Femur (tissue), 1 donor: ENCODE results near the gene CARD10.

Experiments
- DNase-seq: peaks from one replicate; pipeline ENCODE4 v3.0.0-alpha.2; 2017

CARD10 gene

GRCh38 chr22:37502342-37503182, 16.7 kb downstream of the CARD10 start:
- DNase-seq: no peak

GRCh38 chr22:37501610-37502341, 17.4 kb downstream of the CARD10 start:
- DNase-seq: peak; percentile 78

GRCh38 chr22:37500745-37501609, 18.2 kb downstream of the CARD10 start:
- DNase-seq: no peak

DNA sequence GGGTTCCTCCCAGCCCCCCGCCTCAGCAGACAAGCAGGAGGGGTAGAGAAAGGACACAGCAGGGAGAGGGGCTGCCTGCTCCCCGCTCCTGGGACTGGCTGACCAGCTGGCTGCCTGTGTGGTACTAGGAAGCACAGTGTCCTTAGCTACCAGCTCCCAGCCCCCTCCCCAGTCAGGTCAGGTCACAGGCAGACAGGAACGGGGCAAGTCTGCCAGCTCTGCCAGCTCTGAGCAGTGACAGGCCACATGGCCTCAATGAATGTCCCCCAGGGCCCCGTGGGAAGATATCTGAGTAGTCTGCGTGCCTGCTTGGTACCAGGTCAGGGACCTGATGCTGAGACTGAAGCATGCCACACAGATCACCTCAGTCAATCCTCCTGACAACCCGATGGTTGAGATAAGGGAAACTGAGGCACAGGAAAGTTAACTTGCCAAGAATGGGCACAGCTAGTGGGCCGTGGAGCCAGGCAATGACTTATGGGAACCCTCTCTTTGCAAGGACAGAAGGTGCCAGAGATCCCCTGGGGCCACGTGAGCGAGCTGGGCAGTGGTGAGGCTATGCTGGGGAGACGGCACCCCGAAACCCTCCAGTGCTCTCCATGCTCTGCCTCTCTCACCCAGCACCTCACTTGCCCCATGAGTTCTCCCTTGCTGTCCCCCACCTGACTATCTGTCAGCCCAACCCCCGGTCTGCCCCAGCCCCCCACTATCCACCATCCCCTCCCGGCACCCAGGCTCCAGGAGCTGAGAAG, 19.2 kb downstream of the CARD10 start:
- DNase-seq: no peak

GRCh38 chr22:37499027-37499707, 20.0 kb downstream of the CARD10 start:
- no peak for DNase-seq

DNA sequence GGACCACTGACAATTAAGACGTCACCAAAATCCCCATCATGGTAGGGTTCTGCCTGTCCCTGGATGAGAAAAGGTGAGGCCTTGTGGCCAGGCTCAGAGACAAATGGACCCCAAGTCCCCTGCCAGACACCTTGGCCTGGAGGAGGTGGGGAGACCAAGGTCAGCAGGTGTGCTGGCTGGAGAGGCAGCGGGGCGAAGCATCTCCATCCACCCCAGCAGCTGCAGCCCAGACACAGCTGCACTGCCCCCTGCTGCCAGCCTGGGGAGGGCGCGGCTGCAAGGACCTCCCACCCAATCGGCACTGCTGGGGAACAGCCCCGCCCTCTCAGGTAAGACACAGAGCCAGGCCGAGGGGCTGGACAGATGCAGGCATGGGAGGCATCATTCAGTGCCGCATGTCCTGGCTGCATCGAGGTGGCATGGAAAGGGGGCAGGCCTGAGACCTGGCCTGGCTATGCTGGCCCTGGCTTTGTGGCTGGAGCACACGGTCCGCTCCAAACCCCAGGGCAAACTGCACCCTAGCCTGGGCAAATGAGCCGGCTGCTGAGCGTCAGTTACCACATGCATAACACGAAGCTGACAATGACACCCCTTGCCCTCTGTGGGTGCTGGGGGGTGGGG, 20.8 kb downstream of the CARD10 start:
- DNase-seq: no peak

DNA sequence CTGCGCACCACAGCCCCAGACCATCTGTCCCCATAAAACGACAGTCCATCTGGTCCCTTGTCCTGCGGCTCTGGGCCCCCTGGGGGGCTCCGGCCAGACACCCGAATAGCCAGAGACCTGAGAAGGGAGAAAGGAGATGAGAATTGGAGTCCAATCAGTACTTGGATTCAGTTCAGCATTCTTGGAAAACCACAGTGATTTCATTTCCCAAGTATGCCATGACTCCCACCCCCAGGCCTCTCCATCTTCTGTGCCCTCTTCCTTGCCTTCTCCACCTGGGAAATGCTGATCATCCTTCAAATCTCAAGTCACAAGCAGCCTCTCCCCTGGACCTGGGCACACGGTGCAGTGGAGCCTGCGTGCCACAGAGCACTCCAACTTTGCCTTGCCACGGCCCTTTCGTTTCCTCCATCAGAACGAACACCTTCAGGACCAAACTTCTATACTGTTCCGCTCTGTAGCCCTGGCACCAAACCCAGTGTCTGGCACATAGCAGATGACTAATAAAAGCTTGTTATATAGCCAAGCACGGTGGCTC, 22.1 kb downstream of the CARD10 start:
- DNase-seq: no peak

GRCh38 chr22:37496651-37497050, 22.6 kb downstream of the CARD10 start:
- no peak for DNase-seq

DNA sequence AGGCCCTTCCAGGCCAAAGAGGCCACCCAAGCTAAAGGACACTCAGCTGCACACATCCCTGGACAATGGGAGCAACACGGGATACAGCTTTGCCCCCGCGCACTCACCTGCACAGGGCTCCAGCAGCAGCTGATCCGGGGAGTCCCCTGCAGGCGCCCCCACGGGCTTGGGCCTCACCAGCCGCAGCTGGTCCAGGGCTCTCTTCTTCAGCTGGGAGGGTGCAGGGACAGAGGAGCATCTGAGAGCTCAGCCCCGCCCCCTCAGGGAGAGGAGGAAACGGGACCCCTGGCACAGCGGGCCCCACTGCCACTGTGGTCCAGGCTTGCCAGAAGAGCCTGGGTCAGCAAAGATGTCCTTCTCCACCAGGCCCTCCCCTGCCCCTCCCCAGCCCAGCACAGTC, 25.2 kb downstream of the CARD10 start:
- no peak for DNase-seq

DNA sequence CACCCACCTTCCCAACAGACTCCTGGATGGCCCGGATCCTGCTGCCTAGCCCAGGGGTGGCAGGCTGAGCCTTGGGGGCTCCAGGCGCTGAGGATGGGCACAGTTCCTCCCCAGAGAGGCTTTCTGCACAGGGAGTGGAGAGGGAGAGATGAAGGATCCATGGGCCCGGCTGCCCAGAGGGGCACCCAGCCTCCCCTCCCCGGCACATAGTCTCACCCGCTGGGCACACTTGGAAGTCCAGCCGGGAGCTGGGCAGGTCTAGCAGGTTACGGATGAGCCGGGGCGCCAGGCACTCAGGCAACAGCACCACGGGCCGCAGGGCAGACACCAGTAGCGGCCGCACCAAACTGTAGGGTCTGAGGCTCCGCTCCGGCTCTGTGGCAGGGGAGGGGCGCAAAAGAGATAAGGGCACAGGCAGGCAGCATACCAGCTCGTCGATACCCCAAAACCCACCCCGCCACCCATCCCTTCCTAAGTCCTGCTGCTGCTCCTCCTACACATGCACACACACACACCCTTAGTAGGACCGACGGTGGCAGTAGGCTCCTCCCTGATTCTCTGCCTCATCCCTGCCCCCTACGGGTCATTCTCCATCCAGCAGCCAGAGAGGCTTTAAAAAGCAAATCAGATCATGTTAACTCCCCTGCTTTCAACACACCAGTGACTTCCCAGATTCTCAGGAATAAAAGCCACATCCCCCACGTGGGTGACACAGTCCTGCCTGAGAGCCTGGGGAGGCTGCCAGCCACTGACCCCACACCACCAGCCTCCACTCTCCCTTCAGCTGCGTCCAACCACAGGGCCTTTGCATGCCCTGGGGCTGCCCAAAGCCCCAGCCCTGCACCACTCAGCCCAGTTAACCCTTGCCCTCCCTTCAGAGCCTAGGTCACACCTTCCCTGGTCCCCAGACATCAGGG, 26.5 kb downstream of the CARD10 start:
- DNase-seq: no peak

DNA sequence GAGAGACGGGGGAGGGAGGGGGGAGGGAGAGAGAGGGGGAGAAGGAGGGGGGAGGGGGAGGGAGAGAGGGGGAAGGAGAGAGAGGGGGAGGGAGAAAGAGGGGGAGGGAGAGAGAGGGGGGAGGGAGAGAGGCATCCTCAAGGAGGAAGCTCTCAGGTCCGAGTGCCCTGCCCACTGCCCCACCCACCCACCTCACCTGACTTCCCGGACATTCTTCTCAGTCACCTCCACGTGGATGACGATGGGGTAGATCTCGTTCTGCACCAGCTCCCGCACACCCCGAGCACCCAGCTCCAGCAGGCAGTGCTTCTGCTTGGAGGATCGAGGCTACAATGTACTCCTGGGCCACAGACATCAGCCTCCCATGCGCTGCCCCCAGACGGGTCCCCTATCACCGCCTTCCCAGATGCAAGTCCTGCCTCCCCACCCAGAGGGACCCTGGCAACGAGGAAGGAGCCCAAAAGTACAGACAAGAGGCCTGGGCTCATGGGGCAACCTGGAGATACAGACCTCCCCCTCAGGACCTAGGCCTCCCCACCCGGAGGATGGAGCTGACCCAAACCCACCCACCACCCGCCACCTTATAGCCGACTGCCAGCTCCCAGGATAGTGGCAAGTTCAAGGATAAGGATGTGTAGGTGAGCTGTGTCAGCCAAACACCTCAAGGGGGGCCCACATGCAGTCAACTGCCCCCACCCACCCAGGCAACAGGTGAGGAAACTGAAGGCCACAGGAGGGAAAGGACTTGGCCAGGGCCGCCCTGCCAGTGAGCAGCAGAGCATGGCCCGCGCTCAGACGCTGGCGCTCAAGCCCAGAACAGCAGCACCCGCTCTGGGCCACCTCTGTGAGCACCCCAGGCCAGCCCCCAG, 27.4 kb downstream of the CARD10 start:
- no peak for DNase-seq

DNA sequence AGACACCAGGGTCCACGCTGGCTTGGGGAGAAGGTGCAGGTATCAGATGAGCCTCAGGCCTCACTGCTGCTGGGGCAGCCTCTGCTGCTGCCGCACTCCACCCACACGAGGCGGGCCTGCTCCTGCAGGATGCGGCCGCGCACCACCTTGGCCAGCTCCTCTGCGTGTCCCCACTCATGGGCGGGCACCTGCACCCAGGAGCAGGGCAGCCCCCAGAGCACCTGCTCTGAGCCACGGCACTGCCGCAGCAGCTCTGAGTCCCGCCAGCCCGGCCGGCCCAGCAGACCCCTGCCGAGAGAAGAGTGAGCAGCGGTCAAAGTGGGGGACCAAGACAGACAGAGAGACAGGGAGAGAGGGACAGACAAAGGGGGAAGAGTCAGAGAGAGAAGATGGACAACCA, 28.1 kb downstream of the CARD10 start:
- no peak for DNase-seq

DNA sequence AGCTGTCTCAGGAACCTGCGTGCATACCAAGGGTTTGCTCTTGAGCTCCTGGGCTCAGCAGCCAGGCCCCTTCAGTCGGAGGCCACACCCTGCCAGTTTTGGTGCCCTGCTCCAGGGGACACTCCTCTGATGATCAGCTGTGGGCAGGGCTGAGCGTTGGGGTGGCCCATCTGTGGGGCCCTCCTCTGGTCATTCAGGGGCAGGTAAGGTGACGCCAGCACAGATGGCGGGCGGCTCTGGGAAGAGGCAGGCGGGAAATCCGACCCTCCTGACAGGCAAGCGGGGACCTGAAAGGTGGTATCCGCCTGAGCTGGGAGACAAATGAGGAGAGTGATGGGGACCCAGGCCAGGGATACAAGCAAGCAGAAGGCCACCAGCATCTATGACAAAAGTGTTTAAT, 29.2 kb downstream of the CARD10 start:
- no peak for DNase-seq

DNA sequence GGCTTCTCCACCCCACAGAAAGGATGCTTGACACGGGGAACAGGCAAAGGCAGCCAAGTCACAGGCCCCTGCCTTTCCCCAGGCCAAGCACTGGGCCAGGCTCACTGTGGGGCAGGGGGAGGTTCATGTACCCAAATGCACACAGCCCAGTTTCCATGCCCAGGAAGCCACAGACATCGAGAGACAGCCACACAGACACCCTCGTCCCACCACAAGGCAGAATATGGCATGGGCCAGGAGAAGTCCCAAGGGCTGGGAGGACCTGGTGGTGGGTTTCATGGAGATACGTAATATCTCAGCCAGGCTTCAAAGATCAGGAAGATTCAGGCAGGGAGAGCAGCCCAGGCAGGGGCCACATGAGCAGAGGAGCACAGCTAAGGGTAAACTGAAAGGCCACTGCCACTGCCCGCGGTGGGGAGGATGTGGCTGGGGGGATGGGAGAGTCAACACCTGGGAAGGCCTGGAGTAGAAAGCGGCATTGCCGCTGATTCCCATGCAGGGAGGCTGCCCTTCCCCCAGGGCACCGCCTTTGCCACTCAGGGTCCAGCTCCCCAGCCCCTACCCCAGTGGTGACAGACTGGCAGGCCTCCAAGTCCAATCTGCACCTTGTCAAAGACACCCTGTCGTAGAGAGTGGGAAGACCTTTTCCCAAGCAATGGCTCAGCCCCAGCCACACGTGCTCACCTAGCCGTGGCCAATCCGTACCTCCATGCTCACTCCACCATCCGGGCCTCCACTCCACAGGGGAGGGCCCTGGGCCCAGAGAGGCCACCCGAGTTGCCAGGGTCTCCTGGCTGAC, 30.7 kb downstream of the CARD10 start:
- DNase-seq: no peak

- DNase-seq: no peak
These were observed 31.6 kb downstream of the CARD10 start for GRCh38 chr22:37487571-37487970.

DNA sequence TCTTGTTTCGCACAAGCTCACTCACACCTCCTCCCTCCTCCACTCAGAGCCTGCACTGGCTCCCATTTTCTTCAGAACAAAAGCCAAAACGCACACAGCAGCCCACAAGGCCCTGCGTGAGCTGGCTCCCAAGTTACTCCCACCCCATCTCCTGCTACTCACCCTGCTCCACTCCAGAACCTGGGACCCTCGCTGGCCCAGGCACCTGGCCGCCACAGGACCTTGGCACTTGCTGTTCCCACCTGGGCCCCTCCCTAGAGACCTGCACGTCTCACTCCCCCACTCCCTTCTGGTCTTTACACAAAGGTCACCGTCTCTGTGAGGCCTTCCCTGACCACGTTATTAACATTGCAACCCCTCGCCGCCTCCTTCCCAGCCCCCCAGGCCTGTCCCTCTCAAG, 32.1 kb downstream of the CARD10 start:
- no peak for DNase-seq

- peak; percentile 75 for DNase-seq
These were observed 32.9 kb downstream of the CARD10 start, which contains the start of gene MFNG for GRCh38 chr22:37486224-37486845. MFNG (minus strand) TSS chr22:37486384; CDS start chr22:37486177, 207 bp downstream.
